ENCODE results near the gene RUFY2. TPM values are rescaled to one million over a fixed set of nuclear protein-coding genes. Genes with fewer than 3 reads are reported as not detected.

RUFY2 gene
- total and polyA plus RNA-seq, 2 experiments from 2014 or later, result 10.3 to 17.3 TPM

DNA sequence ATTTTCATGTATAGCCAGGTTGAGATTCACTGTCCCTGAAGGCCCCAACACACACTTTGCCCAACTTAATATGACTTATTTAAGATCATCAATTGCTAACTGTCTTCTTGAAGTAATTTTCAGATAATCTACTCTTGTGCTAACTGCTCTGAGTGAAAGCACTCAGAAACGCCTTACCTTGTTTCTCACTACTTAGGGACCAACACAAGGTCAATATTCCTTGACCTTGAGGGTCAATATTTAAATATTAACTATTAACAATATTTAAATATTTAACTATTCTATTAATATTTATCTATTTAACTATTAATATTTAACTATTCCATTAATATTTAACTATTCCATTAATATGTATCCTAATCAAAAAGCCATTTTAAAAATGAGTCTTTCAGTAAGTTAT lies 101.2 kb downstream of the RUFY2 start (continued):
- TF ChIP-seq JUNB (IDR thresholded peaks at IDR 0.05; ENCODE audit: unreplicated experiment) (no peak), EZH2 (IDR thresholded peaks at IDR 0.05; ENCODE audit: low read depth, unreplicated experiment) (no peak), STAT1 (IDR thresholded peaks at IDR 0.05; ENCODE audit: unreplicated experiment) (no peak), ZNF114 (CRISPR knock-in tag; IDR thresholded peaks at IDR 0.05) (no peak), ZNF331 (CRISPR knock-in tag; IDR thresholded peaks at IDR 0.05; ENCODE audit: low read depth) (no peak)

DNA sequence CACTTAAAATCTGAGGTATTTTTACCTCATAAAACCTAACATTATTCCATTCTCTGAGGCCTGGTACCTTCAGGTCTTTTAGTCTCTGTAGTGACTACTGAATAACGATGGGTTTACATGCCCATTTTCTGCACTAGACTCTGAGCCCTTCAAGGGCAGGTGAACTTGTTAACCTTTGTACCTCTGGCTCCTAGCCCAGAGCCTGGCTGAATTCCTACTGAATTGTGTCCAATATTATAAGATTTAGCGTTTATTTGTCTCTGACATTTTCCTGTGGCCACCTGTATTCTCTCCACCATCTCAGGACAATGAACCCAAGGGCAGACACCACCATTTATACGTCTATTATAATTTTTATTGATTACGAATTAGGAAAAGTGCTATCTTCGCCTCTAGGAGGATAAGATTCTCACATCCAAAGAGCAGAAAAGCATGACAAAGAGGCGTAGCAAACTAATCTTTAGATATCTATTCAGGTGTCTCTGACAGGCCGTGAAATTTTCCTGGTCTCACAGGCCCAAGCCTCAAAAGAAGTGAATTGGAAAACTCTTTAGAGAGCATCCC lies 103.1 kb downstream of the RUFY2 start:
- H3K4me3 Mint-ChIP-seq, result no peak overlapping the region
- no peak for DNase-seq (ENCODE audit: low spot score)
- no peak overlapping the region for H3K27ac Mint-ChIP-seq

More for the DNA sequence above, 103.1 kb downstream of the RUFY2 start:
- Histone ChIP-seq H3K27ac (ENCODE audit: low read depth) (no peak overlapping the region), H3K36me3 (ENCODE audit: insufficient read depth) (no peaks in the 10 kb centered on the region), H3K9me2 (ENCODE audit: insufficient read depth) (no peaks in the 10 kb centered on the region), H3K4me3 (no peak overlapping the region), H4K20me1 (replicated peaks; ENCODE audit: insufficient read depth) (no peaks in the 10 kb centered on the region), H2AFZ (no peak overlapping the region), H3K4me1 (ENCODE audit: insufficient read depth) (peaks cover 8% of the 10 kb centered on the region; the same call in 1 of the 2 replicates), H3K4me2 (no peak overlapping the region), H3K79me2 (replicated peaks; ENCODE audit: insufficient read depth) (no peaks in the 10 kb centered on the region), H3F3A (replicated peaks; ENCODE audit: low read depth) (no peaks in the 10 kb centered on the region), H3K27me3 (ENCODE audit: insufficient read depth) (no peaks in the 10 kb centered on the region)
- Mint-ChIP-seq H3K4me1 (peaks cover 7% of the 10 kb centered on the region; the same call in 2 of the 3 replicates), H3K9me3 (no peaks in the 10 kb centered on the region), H3K36me3 (ENCODE audit: low read depth) (no peaks in the 10 kb centered on the region), H3K27me3 (ENCODE audit: insufficient read depth, low read depth, poor library complexity) (peaks cover 2% of the 10 kb centered on the region)
- no peak for TF ChIP-seq EZH2 (IDR thresholded peaks at IDR 0.05; ENCODE audit: low read depth, unreplicated experiment)
- TF ChIP-seq CREB1 (CRISPR knock-in tag; IDR thresholded peaks at IDR 0.05; ENCODE audit: low read depth), result no peak
- TF ChIP-seq, protein P1, sequence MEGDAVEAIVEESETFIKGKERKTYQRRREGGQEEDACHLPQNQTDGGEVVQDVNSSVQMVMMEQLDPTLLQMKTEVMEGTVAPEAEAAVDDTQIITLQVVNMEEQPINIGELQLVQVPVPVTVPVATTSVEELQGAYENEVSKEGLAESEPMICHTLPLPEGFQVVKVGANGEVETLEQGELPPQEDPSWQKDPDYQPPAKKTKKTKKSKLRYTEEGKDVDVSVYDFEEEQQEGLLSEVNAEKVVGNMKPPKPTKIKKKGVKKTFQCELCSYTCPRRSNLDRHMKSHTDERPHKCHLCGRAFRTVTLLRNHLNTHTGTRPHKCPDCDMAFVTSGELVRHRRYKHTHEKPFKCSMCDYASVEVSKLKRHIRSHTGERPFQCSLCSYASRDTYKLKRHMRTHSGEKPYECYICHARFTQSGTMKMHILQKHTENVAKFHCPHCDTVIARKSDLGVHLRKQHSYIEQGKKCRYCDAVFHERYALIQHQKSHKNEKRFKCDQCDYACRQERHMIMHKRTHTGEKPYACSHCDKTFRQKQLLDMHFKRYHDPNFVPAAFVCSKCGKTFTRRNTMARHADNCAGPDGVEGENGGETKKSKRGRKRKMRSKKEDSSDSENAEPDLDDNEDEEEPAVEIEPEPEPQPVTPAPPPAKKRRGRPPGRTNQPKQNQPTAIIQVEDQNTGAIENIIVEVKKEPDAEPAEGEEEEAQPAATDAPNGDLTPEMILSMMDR (conservative IDR thresholded peaks at IDR 0.05; ENCODE audit: low read depth in 2 of 2), result no peak
- no peak for TF ChIP-seq POLR2AphosphoS5 (IDR thresholded peaks at IDR 0.05; ENCODE audit: low read depth)
- no peak for TF ChIP-seq NANOG (IDR thresholded peaks at IDR 0.05; ENCODE audit: borderline replicate concordance)
- TF ChIP-seq EZH2phosphoT487 (IDR thresholded peaks at IDR 0.05; ENCODE audit: unreplicated experiment), result no peak
- no peak for TF ChIP-seq ZNF331 (CRISPR knock-in tag; IDR thresholded peaks at IDR 0.05; ENCODE audit: low read depth)
- TF ChIP-seq, protein P2, sequence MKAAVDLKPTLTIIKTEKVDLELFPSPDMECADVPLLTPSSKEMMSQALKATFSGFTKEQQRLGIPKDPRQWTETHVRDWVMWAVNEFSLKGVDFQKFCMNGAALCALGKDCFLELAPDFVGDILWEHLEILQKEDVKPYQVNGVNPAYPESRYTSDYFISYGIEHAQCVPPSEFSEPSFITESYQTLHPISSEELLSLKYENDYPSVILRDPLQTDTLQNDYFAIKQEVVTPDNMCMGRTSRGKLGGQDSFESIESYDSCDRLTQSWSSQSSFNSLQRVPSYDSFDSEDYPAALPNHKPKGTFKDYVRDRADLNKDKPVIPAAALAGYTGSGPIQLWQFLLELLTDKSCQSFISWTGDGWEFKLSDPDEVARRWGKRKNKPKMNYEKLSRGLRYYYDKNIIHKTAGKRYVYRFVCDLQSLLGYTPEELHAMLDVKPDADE (IDR thresholded peaks at IDR 0.05), result no peak
- TF ChIP-seq, protein P3, sequence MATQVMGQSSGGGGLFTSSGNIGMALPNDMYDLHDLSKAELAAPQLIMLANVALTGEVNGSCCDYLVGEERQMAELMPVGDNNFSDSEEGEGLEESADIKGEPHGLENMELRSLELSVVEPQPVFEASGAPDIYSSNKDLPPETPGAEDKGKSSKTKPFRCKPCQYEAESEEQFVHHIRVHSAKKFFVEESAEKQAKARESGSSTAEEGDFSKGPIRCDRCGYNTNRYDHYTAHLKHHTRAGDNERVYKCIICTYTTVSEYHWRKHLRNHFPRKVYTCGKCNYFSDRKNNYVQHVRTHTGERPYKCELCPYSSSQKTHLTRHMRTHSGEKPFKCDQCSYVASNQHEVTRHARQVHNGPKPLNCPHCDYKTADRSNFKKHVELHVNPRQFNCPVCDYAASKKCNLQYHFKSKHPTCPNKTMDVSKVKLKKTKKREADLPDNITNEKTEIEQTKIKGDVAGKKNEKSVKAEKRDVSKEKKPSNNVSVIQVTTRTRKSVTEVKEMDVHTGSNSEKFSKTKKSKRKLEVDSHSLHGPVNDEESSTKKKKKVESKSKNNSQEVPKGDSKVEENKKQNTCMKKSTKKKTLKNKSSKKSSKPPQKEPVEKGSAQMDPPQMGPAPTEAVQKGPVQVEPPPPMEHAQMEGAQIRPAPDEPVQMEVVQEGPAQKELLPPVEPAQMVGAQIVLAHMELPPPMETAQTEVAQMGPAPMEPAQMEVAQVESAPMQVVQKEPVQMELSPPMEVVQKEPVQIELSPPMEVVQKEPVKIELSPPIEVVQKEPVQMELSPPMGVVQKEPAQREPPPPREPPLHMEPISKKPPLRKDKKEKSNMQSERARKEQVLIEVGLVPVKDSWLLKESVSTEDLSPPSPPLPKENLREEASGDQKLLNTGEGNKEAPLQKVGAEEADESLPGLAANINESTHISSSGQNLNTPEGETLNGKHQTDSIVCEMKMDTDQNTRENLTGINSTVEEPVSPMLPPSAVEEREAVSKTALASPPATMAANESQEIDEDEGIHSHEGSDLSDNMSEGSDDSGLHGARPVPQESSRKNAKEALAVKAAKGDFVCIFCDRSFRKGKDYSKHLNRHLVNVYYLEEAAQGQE (IDR thresholded peaks at IDR 0.05; ENCODE audit: unreplicated experiment), result no peak
- TF ChIP-seq STAT1 (IDR thresholded peaks at IDR 0.05; ENCODE audit: unreplicated experiment), result no peak
- no peak for TF ChIP-seq ZNF114 (CRISPR knock-in tag; IDR thresholded peaks at IDR 0.05)
- no peak for ATAC-seq

Data from GM23338 (cell line).